Stimulated activated CD4-positive, alpha-beta T cell treated with anti-CD3 and anti-CD28 coated beads, Interleukin-4, amount 100 ng/mL, for 48 hours (primary cell): ENCODE results near the gene RAB3GAP1.
"Not testable (repeated sequence)": the region's sequence is repeated elsewhere in the genome, so short reads cannot be mapped to it uniquely, and the experiment has no call there.

Source experiments
- DNase-seq, 2 donors: peaks; one replicate each; pipeline ENCODE4 v3.0.0-alpha.2; 2020; ENCODE audit warnings: low read depth in 2 of 2

RAB3GAP1 gene

DNA sequence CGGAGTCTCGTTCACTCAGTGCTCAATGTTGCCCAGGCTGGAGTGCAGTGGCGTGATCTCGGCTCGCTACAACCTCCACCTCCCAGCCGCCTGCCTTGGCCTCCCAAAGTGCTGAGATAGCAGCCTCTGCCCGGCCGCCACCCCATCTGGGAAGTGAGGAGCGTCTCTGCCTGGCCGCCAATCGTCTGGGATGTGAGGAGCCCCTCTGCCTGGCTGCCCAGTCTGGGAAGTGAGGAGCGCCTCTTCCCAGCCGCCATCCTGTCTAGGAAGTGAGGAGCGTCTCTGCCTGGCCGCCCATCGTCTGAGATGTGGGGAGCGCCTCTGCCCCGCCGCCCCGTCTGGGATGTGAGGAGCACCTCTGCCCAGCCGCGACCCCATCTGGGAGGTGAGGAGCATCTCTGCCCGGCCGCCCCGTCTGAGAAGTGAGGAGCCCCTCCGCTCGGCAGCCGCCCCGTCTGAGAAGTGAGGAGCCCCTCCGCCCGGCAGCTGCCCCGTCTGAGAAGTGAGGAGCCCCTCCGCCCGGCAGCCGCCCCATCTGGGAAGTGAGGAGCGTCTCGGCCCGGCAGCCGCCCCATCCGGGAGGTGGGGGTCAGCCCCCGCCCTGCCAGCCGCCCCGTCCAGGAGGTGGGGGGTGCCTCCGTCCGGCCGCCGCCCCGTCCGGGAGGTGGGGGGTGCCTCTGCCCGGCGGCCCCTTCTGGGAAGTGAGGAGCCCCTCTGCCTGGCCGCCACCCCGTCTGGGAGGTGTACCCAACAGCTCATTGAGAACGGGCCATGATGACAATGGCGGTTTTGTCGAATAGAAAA lies 53.6 kb downstream of the RAB3GAP1 start:
- DNase-seq, result not testable (repeated sequence)

DNA sequence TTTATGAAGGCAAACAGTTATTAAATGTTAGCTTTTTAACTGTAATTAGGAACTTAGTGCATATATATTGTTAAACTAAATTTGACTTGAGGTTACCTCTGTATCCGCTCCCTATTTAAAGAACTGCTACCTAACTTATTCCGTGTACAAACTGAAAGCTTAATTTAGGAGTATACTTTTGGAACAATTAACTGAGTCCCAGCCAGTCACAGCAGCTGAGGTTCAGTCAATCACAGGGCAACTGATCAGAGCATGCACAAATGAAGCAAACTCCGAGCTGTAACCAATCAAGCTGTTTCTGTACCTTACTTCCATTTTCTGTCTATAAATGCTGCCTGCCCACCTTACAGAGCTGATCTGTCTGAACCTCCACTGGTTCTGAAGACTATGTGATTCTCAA lies 61.2 kb downstream of the RAB3GAP1 start:
- no peak for DNase-seq

DNA sequence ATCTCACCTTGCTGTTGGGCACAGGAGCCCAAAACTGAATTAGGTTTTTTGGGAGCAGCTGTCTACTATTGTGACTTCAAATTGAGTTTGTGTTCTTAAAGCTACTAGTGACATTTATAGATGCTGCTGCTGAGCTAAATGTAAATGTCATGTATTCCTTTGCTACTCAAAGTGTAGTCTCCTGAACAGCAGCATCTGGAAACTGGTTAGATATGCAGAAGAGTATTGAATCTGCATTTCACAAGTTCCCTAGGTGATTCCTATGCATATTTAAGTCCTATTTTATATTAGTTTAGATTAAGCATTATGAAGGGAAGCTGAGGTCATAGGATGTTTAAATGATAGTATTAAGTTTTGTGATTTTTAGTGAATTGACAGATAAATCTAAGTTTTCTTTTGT lies 67.5 kb downstream of the RAB3GAP1 start:
- no peak for DNase-seq

DNA sequence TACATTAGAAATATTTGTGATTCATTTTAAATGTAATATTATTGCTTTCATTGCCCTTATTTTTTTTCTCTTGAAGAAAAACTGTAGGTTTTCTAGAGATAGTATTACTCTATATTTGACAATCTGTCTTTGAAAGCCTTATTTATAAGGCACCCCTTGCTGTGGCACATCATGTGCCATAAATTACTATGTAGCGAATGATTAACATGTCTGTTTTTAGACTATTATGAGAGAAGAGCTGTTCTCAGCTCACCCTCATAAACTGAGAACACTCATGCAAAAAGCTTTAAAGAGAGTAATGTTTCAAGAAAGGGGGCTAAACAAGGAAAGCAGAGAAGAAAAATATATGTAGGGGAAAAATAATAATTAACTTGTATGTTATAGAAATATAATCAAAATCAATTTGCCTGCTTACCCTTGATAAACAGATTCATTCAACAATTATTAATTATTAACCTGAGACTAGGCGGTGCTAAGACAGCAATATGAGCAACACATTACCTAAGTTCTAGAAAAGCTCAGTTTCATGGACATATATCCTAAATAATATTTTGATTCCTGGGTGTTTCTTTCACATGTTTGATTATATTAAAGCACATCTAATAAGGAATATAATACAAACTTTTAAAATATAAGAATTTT lies 69.0 kb downstream of the RAB3GAP1 start:
- DNase-seq, result no peak

DNA sequence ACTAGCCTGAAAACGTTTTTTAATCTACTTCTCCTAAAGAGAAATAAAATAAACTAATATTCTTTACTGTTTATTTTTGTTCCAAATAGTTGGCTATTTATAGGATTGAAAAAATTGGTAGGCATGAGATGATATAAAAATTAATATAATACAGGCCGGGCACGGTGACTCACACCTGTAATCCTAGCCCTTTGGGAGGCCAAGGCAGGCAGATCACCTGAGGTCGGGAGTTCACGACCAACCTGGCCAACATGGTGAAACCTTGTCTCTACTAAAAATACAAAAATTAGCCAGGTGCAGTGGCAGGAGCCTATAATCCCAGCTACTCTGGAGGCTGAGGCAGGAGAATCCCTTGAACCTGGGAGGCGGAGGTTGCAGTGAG lies 69.6 kb downstream of the RAB3GAP1 start:
- not testable (repeated sequence) for DNase-seq

DNA sequence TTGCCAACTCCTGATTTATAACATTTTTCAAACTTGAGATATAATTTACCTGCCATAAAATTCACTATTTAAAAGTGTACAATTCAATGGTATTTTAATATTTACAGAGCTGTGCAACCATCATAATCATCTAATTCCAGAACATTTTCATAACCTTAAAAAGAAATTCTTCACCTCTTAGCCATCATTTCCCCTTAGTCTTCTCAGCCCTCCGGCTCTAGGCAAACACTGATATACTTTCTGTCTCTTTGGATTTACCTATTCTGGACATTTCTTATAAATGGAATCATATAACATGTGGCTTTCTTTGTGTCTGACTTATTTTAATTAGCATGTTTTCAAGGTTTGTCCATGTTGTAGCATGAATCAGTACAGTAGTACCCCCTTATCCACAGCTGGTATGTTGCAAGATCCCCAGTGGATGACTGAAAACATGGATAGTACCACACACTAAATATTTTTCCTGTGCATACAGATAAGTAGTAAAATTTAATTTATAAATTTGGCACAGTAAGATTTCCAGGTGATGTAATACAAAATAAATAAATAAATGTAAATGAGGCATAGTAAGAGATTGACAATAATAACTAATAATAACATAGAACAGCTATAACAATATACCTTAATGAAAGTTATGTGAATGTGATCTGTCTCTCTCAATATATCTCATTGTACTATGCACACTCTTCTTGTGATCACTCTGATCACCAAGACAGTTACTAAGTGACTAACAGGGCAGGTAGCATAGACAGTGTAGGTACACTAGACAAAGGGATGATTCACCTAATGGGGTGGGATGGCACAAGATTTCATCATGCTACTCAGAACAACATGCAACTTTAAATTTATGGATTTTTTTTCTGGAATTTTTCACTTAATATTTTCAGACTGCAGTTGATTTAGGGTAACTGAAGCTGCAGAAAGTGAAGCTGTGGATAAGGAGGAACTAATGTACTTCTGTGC lies 73.1 kb downstream of the RAB3GAP1 start:
- DNase-seq, result no peak

DNA sequence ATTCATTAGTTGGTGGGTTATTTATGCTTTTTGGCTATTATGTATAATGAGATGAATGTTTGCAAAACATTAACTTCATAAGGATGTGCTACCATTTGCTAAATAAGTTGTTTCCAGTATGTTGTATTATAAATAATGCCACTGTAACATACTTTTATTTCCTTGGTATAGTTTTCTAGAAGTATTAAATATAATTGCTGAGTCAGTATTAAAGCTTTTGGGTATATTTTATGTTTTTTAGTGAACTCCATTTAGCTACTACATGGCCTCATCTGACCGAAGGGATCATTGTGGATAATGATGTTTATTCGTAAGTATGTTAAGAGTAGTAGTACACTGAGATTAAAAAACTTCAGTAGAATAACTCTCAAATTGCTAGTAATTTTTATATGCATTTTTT lies 73.8 kb downstream of the RAB3GAP1 start:
- no peak for DNase-seq

DNA sequence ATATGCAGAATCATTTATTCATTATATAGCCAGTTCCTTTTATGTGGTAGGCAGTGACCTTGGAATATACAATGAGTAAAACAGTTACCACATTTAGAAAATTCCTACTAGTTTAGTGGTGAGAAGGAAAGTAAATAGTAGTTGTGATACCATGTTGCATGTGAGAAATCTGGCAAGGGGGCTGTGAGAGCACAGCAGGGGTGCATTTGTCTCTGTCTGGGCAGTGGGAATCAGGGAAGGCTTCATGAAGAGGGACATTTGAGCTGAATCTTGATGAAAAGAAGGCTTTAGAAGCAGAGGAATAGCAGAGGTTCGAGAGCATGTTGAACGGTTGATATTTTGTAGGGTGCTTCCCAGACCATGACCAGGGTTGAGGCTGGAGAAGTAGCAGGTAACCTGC lies 78.7 kb downstream of the RAB3GAP1 start:
- DNase-seq, result no peak

DNA sequence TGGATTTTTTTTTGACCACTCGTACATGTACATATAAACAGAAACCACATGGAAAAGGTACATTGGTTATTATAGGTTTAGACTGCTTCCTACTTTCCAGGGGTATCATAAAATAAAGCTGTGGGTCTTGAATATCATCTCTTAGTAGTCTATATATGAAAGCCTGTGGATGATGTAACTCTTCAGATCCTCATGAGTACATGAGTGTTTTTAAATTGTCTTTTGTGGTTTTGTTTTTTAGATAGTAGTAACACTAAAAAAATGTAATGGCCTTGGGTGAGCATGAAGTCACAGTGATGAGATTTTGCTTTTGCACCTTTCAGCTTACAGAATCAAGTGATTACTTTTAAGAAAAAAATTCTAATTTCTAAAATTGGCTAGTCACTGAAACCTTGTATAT lies 80.2 kb downstream of the RAB3GAP1 start:
- DNase-seq, result no peak

DNA sequence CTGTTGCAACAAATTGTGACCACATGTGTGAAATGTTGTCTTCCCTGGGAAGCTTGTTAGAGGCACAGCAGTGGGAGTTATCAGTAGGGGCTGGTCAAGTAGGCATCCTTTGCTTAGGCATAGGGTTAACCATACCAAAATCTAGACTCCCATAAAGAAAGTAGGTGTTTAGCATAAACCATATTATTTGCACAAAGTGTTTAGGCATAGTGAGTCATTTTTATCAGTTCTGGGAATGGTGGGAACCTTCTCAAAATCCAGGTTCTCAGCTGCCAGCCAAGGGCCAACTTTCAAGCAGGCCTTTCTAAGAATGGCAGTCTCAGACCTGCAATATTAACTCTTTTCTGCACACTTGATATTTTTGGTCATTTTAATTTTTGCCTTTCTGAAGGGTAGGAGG lies 88.5 kb downstream of the RAB3GAP1 start:
- DNase-seq, result no peak

DNA sequence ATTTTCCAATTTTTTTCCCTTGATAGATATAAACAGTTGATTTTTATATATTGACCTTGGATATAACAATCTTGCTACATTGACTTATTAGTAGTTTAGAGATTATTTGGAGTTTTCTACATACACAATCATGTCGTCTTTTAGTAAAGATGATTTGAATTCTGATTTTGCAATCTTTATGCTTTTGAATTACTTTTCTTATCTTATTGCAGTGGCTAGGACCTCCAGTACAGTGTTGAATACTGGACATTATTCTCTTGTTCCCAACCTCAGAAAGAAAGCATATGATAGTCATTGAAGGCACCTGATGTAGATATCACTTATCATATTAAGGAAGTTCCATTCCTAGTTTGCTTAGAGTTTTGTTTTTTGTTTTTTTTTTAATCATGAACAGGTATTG lies 90.2 kb downstream of the RAB3GAP1 start:
- DNase-seq, result no peak

DNA sequence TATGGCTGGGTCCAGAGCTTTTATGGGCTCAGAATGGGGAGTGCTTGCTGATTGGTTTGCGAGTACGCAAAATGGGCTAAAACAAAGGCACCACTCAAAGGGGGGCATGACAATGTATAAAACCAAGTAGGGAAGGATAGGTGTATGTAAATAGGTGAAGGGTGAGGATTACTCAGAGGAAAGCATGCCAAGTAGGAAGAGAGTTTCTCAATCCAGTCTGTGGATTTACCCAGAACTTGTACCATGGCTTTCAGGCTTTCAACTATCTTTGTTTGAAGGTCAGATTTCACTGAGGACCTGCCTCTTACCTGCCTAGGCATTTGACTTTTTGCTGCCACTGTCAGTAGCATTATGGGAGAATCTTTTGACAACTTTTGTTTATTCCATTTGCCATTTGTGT lies 92.3 kb downstream of the RAB3GAP1 start:
- DNase-seq, result no peak

DNA sequence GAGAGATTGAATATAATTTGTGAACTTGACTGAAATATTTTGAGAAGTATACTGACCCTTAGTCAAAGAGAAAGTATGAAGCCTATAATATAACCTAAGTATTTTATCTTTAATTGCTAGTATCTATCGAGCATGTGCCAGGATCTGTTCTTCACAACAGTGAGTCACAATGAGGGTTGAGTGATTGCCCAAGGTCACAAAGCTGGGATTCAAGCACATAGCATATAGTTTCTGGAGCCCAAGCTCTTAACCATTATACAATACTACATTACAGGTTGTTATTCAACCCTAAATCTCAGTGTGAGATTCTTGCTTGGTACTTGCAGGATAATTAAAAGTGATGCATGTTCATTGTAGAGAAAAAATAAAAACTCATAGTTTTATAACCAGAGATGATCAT lies 97.2 kb downstream of the RAB3GAP1 start:
- DNase-seq, result no peak

DNA sequence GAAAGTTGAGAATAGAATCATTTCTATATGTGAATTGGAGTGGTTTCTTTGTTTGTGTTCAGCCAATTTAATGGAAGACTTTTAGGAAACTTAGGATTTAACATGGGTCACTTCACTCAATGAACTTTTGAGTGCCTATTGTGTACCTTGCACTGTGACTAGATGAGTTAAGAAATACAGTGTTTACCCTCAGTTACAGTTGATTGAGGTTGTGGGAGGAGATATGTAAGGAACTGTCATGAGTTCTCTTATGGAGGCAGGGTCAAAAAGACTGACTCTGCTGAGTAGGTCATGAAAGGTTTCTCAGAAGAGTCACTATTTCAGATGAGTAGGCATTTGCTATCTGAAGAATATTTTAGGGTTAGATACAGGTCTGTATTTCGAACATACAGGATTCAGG lies 98.6 kb downstream of the RAB3GAP1 start:
- DNase-seq, result no peak

DNA sequence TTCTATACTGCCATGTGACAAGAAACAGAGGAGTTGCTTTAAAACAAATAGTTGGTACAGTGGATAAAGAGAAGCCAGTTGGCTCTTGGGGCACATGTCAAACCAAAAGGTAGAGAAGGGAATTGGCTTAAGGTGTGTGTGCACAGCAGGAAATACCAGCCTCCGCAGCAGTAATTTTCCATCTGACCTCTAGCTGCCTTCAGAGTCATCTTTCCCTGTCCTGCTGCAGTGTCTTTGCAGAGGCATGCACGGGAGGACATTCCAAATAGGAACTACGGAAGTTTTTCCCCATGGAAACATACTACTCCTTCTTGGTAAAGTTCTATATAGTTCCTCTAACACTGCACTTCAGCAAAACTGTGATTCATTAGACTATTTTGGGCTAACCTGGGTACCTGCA lies 99.5 kb downstream of the RAB3GAP1 start:
- no peak for DNase-seq

DNA sequence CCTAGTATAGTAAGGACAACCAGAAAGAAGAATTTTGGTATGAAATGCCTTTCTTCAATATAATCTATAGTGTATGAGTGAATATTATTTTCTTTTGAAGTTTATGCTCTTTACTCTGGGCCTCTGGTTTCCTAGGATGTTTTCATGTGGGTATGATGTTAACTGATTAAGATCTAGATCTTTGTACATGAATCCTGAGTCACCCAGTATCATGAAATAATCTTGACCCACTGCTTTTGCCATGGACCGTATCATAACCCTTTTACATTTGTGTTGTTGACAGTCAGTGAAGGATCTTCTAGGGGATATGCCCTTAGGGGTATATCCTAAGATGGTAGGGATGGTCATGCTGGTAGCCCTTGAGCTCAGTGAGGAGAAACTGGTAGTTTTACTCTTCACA lies 100.3 kb downstream of the RAB3GAP1 start:
- DNase-seq, result no peak

DNA sequence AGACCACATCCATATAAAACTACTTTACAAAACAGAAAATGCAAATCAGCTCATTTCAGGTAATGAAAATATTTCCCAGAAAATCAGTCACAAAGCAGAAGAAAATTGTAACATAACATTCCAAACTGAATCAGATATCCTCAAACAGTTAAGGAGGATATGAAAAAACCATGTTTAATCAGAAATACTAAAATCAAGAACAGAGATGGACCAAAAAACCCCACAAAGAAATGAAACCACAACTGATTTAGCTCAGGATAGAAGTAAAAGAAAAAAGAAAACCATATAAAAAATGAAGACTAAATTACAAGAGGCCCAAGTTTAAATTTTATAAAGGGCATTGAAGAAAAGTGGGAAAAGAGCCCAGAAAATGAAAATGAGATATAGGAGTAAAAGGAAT lies 102.9 kb downstream of the RAB3GAP1 start:
- no peak for DNase-seq

DNA sequence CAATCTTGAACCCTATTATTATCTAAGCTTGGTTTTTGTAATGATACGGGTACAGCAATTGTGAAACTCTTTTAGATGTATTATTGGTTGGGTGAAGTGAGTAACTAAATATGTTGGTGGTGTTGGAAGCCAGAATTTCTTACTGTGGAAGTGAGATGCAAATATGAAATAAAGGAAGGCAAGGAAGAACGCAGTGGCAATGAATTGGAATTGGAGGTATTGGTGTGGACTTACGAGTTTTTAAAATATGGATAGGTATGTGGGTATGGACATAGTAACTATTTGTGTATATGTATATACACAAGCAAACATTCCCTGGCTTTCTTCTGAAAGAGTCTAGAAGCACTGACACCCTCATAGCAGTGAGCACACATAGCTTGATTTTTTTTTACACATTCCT lies 105.8 kb downstream of the RAB3GAP1 start:
- DNase-seq, result no peak

DNA sequence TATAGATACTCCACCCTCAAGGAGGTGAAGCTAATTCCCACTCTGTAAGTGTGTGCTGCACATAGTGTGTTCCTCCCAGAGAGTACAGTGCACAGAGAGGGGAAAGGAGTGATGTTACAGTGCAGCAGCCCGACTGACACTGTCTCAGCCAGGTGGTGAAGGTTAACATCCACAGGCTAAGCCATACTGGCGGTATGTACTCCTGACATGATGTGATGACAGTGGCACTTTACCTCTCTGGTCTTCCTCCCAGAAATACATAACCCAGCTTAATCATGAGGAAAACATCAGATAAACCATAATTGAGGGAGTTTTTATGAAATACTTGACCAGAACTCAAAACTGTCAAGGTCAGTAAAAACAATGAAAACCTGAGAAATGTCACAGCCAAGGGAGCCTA lies 107.1 kb downstream of the RAB3GAP1 start:
- no peak for DNase-seq

DNA sequence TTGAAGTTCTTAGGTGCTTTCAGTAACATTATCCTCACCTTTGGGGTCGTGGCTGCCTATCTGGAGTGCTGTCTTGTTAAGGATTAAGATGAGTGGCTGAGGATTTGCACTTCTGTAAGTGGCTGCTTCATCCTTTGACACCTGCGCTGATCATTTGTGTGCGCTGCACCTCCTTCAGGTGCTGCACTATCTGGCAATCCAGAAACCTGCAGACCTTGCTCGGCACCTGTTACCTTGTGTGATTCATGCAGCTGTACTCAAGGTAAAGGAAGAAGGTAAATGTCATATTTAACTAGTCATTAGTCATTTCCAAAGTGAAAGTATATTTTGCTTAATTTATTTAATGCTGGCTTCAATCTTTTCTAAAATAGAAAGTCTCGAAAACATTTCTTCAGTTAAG lies 110.3 kb downstream of the RAB3GAP1 start:
- no peak for DNase-seq

DNA sequence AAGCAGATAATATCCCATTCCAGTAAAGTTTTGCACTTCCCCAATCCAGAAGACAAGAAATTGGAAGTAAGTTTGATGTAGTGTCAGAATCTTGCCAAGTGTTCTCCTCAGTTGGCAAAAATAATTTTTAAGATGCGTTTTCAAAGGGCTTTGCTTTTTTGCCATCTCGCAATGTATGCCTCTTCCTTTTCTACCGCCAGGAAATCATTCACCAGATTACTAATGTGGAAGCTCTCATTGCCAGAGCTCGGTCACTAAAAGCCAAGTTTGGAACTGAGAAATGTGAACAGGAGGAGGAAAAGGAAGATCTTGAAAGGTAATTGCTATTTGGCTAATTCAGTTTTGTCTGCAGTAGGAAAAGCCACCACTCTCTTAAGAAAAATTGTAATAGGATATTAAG lies 110.7 kb downstream of the RAB3GAP1 start:
- no peak for DNase-seq

DNA sequence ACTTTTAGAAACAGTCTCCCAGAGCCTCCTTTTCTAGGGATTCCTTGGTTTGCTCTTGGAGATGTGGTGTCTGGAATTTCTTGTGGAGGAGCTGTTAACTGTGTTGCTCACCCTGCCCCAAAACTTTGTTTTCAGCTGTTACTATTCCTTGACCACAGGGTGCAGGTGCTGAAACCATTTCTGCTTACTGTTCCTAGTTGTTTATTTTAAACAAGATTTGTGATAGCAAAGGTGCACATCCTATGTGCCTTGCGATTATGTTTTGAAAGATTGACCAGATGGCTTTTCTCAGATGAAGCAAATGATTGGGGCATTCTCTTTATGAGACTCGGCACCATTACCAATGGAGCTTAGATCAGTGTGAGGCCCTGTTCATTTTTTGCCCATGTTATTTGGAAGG lies 111.2 kb downstream of the RAB3GAP1 start:
- no peak for DNase-seq

DNA sequence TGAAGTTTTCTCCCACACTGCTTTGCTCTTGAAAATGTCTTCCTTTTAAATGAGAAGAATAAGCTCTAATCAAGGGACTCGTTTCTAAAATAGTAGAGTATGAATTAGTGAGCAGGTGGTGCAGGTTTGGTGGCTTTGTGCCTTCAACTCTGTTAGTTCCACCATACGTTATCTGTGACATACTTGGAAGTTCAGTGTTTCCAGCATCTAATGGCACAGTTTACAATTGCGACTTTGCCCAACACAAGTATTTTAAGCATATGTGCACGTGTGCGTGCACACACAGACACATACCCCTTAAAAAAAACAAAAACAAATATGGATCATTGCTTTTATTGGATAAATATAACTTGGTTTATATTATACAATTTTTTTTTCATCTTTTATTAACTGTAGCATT lies 111.8 kb downstream of the RAB3GAP1 start:
- DNase-seq, result no peak
